Embryonic facial prominence (tissue), 1 donor: ENCODE data around the gene L3MBTL2.

Experiments used
- DNase-seq: peaks from one replicate; pipeline ENCODE4 v3.0.0-alpha.2; 2016; ENCODE audit errors: extremely low spot score

L3MBTL2 gene

GRCh38 chr22:41273128-41273527 lies 68.0 kb downstream of the L3MBTL2 start:
- DNase-seq, result no peak

GRCh38 chr22:41274856-41275255 lies 69.7 kb downstream of the L3MBTL2 start:
- DNase-seq, result no peak

GRCh38 chr22:41280065-41280464 lies 75.0 kb downstream of the L3MBTL2 start:
- DNase-seq, result no peak

GRCh38 chr22:41280854-41281253 lies 75.7 kb downstream of the L3MBTL2 start:
- no peak for DNase-seq
